Liver (tissue), 9 donors: Measurements from ENCODE around the gene SNX19. TPM values are rescaled to one million over a fixed set of nuclear protein-coding genes. Genes with fewer than 3 reads are reported as not detected.

ENCODE experiments used
- DNase-seq: peaks from one replicate; pipeline ENCODE4 v3.0.0-alpha.2; 2017; ENCODE audit warnings: low spot score
- H3K27ac ChIP-seq, 2 donors: one replicate each; pipeline ENCODE4 v1.7.0; 2013; ENCODE audit warnings: inconsistent platforms in 2 of 2, low read length in 2 of 2, control low read depth in 1 of 2, low read depth in 1 of 2, mild to moderate bottlenecking in 1 of 2
- H3K27me3 ChIP-seq, 4 donors: one replicate each; pipeline versions ENCODE4 v1.6.1 to v1.7.0; 2013; ENCODE audit warnings: low read length in 3 of 4, inconsistent platforms in 1 of 4, mild to moderate bottlenecking in 1 of 4, moderate library complexity in 1 of 4; ENCODE audit not compliant: control insufficient read depth in 4 of 4, insufficient read depth in 4 of 4
- H3K36me3 ChIP-seq, 4 donors: one replicate each; pipeline versions ENCODE4 v1.6.1 to v1.7.0; 2013; ENCODE audit warnings: low read length in 3 of 4, mild to moderate bottlenecking in 3 of 4, low read depth in 1 of 4, moderate library complexity in 1 of 4; ENCODE audit not compliant: control insufficient read depth in 4 of 4, insufficient read depth in 3 of 4
- H3K4me1 ChIP-seq, 4 donors: one replicate each; pipeline versions ENCODE4 v1.6.1 to v1.7.0; 2013; ENCODE audit warnings: low read length in 3 of 4, mild to moderate bottlenecking in 3 of 4, moderate library complexity in 1 of 4; ENCODE audit not compliant: control insufficient read depth in 4 of 4, insufficient read depth in 4 of 4
- H3K4me3 ChIP-seq, 3 donors: one replicate each; pipeline versions ENCODE4 v1.6.1 to v1.7.0; 2013; ENCODE audit warnings: low read length in 3 of 3, control low read depth in 1 of 3, low read depth in 1 of 3, mild to moderate bottlenecking in 1 of 3
- H3K9ac ChIP-seq, 2 donors: one replicate each; pipeline ENCODE4 v1.7.0; 2013; ENCODE audit warnings: low read length in 2 of 2, mild to moderate bottlenecking in 2 of 2, moderate library complexity in 2 of 2, control low read depth in 1 of 2, low read depth in 1 of 2
- H3K9me3 ChIP-seq, 4 donors: one replicate each; pipeline versions ENCODE4 v1.6.1 to v1.7.0; 2013; ENCODE audit warnings: low read length in 3 of 4; ENCODE audit not compliant: control insufficient read depth in 4 of 4
- EGR1 ChIP-seq, 2 donors: IDR thresholded peaks; 2 replicates each; pipeline ENCODE4 v1.6.1; 2016 to 2018; ENCODE audit warnings: antibody characterized with exemption in 2 of 2, low read depth in 2 of 2
- FOXA1 ChIP-seq: IDR thresholded peaks from 2 replicates; pipeline ENCODE4 v1.6.1; 2016; ENCODE audit warnings: antibody characterized with exemption
- FOXA2 ChIP-seq: IDR thresholded peaks from 2 replicates; pipeline ENCODE4 v1.6.1; 2016; ENCODE audit warnings: antibody characterized with exemption
- GABPA ChIP-seq, 2 donors: IDR thresholded peaks in 1 of 2; conservative IDR thresholded peaks in 1 of 2; 2 replicates each; pipeline ENCODE4 v1.6.1; 2016; ENCODE audit warnings: antibody characterized with exemption in 2 of 2, mild to moderate bottlenecking in 1 of 2, moderate library complexity in 1 of 2
- HNF4A ChIP-seq, 2 donors: conservative IDR thresholded peaks; 2 replicates each; pipeline ENCODE4 v1.6.1; 2016; ENCODE audit warnings: antibody characterized with exemption in 2 of 2, mild to moderate bottlenecking in 2 of 2
- HNF4G ChIP-seq: IDR thresholded peaks from 2 replicates; pipeline ENCODE4 v1.6.1; 2016; ENCODE audit warnings: antibody characterized with exemption
- JUND ChIP-seq, 2 donors: IDR thresholded peaks; 2 replicates each; pipeline ENCODE4 v1.6.1; 2016; ENCODE audit warnings: antibody characterized with exemption in 2 of 2
- NR2F2 ChIP-seq: IDR thresholded peaks from 2 replicates; pipeline ENCODE4 v1.6.1; 2016; ENCODE audit warnings: antibody characterized with exemption
- RAD21 ChIP-seq, 2 donors: IDR thresholded peaks; 2 replicates each; pipeline ENCODE4 v1.6.1; 2016; ENCODE audit warnings: antibody characterized with exemption in 2 of 2, mild to moderate bottlenecking in 2 of 2
- RXRA ChIP-seq, 2 donors: IDR thresholded peaks; 2 replicates each; pipeline ENCODE4 v1.6.1; 2017 to 2018; ENCODE audit warnings: antibody characterized with exemption in 2 of 2, mild to moderate bottlenecking in 1 of 2
- SP1 ChIP-seq: IDR thresholded peaks from 2 replicates; pipeline ENCODE4 v1.6.1; 2018; ENCODE audit warnings: antibody characterized with exemption, mild to moderate bottlenecking
- YY1 ChIP-seq: IDR thresholded peaks from 2 replicates; pipeline ENCODE4 v1.6.1; 2016; ENCODE audit warnings: antibody characterized with exemption, mild to moderate bottlenecking
- WGBS: extraction: QIAGEN DNeasy Blood & Tissue Kit; methylation state at CpG from one replicate; pipeline ENCODE4 v1.1.7; 2013; 5-methylcytosine and 5-hydroxymethylcytosine counted together
- polyA plus RNA-seq, 2 donors: library from polyadenylated mRNA; stranded (reverse) in 1 of 2; unstranded in 1 of 2; fragments of 200-250 nt in 1 of 2; fragments of >200 nt in 1 of 2; fragmentation: Nextera tagmentation in 1 of 2; extraction: Ambion mirVana in 1 of 2; gene quantifications; one replicate each; pipeline versions ENCODE4 v1.2.1 to v1.2.3, GENCODE V29; 2013 to 2015
- total RNA-seq, 2 donors: library from RNA; depleted of rRNA; stranded (reverse); fragments of >200 nt; gene quantifications; one replicate each; pipeline ENCODE4 v1.2.3, GENCODE V29; 2014
- TF ChIP-seq, protein P1 (sequence below): IDR thresholded peaks from 2 replicates; pipeline ENCODE4 v1.6.1; 2016; ENCODE audit warnings: antibody characterized with exemption, mild to moderate bottlenecking
- TF ChIP-seq, protein P2 (sequence below): fragments of 150-350 bp; IDR thresholded peaks from 2 replicates; pipeline ENCODE4 v1.5.1; 2017; ENCODE audit warnings: improper control_type of control experiment, low read depth, low read length; ENCODE audit not compliant: missing input control
- TF ChIP-seq, protein P3 (sequence below): IDR thresholded peaks from 2 replicates; pipeline ENCODE4 v1.6.1; 2016; ENCODE audit warnings: antibody characterized with exemption
- TF ChIP-seq, protein P4 (sequence below): IDR thresholded peaks from 2 replicates; pipeline ENCODE4 v1.6.1; 2016; ENCODE audit warnings: antibody characterized with exemption
- donor health status: healthy.
- donor health status: healthy.
- donor health status: healthy.
- donor health status: healthy.
- donor health status: healthy.

The SNX19 gene
- total and polyA plus RNA-seq, 4 donors, result 16.5 to 94.5 (median 32.7) TPM

DNA sequence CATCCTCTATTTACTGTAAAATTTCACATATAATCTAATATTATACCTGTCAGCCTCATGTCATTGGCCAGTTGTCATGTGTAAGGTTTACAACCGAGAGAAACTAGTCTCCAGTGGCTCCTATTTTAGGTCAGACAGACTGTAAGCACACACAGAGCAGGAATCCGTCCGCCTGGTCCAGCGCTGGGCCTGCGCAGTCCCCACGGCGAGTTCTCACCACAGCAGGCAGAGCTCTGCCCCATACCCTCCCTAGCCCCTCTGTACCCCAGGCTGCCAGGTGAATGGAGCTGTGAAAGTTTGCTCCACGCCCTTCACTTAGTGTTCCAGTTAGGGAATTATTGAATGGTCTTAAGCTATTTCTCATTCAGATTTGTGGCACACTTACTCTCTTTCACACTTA, 63.7 kb downstream of the SNX19 start:
- H3K9ac ChIP-seq, result no peak overlapping the region
- no peaks in the 10 kb centered on the region for H3K9me3 ChIP-seq
- 80% methylated on average over 8 of the region's 8 CpGs for WGBS
- no peak for DNase-seq
- no peaks in the 10 kb centered on the region for H3K36me3 ChIP-seq
- no peak overlapping the region for H3K27ac ChIP-seq
- peaks cover 0 to 7% (median 2%) of the 10 kb centered on the region in 4 donors for H3K27me3 ChIP-seq
- H3K4me1 ChIP-seq, result no peaks in the 10 kb centered on the region
- no peak for TF ChIP-seq RXRA (IDR thresholded peaks at IDR 0.05)
- no peak for TF ChIP-seq EGR1 (IDR thresholded peaks at IDR 0.05; ENCODE audit: low read depth in 2 of 2)
- TF ChIP-seq, protein P1, sequence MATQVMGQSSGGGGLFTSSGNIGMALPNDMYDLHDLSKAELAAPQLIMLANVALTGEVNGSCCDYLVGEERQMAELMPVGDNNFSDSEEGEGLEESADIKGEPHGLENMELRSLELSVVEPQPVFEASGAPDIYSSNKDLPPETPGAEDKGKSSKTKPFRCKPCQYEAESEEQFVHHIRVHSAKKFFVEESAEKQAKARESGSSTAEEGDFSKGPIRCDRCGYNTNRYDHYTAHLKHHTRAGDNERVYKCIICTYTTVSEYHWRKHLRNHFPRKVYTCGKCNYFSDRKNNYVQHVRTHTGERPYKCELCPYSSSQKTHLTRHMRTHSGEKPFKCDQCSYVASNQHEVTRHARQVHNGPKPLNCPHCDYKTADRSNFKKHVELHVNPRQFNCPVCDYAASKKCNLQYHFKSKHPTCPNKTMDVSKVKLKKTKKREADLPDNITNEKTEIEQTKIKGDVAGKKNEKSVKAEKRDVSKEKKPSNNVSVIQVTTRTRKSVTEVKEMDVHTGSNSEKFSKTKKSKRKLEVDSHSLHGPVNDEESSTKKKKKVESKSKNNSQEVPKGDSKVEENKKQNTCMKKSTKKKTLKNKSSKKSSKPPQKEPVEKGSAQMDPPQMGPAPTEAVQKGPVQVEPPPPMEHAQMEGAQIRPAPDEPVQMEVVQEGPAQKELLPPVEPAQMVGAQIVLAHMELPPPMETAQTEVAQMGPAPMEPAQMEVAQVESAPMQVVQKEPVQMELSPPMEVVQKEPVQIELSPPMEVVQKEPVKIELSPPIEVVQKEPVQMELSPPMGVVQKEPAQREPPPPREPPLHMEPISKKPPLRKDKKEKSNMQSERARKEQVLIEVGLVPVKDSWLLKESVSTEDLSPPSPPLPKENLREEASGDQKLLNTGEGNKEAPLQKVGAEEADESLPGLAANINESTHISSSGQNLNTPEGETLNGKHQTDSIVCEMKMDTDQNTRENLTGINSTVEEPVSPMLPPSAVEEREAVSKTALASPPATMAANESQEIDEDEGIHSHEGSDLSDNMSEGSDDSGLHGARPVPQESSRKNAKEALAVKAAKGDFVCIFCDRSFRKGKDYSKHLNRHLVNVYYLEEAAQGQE, result no peak
- TF ChIP-seq FOXA2, result no peak
- TF ChIP-seq SP1, result no peak
- no peak for TF ChIP-seq YY1
- no peak for TF ChIP-seq JUND (IDR thresholded peaks at IDR 0.05)
- TF ChIP-seq, protein P2, sequence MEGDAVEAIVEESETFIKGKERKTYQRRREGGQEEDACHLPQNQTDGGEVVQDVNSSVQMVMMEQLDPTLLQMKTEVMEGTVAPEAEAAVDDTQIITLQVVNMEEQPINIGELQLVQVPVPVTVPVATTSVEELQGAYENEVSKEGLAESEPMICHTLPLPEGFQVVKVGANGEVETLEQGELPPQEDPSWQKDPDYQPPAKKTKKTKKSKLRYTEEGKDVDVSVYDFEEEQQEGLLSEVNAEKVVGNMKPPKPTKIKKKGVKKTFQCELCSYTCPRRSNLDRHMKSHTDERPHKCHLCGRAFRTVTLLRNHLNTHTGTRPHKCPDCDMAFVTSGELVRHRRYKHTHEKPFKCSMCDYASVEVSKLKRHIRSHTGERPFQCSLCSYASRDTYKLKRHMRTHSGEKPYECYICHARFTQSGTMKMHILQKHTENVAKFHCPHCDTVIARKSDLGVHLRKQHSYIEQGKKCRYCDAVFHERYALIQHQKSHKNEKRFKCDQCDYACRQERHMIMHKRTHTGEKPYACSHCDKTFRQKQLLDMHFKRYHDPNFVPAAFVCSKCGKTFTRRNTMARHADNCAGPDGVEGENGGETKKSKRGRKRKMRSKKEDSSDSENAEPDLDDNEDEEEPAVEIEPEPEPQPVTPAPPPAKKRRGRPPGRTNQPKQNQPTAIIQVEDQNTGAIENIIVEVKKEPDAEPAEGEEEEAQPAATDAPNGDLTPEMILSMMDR, result no peak
- TF ChIP-seq HNF4A (conservative IDR thresholded peaks at IDR 0.05), result no peak
- TF ChIP-seq NR2F2, result no peak
- TF ChIP-seq, protein P3, sequence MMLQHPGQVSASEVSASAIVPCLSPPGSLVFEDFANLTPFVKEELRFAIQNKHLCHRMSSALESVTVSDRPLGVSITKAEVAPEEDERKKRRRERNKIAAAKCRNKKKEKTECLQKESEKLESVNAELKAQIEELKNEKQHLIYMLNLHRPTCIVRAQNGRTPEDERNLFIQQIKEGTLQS, result no peak
- no peak for TF ChIP-seq GABPA (IDR thresholded peaks at IDR 0.05 in 1 of 2, conservative IDR thresholded peaks at IDR 0.05 in 1 of 2)
- no peak for TF ChIP-seq RAD21 (IDR thresholded peaks at IDR 0.05)
- TF ChIP-seq, protein P4, sequence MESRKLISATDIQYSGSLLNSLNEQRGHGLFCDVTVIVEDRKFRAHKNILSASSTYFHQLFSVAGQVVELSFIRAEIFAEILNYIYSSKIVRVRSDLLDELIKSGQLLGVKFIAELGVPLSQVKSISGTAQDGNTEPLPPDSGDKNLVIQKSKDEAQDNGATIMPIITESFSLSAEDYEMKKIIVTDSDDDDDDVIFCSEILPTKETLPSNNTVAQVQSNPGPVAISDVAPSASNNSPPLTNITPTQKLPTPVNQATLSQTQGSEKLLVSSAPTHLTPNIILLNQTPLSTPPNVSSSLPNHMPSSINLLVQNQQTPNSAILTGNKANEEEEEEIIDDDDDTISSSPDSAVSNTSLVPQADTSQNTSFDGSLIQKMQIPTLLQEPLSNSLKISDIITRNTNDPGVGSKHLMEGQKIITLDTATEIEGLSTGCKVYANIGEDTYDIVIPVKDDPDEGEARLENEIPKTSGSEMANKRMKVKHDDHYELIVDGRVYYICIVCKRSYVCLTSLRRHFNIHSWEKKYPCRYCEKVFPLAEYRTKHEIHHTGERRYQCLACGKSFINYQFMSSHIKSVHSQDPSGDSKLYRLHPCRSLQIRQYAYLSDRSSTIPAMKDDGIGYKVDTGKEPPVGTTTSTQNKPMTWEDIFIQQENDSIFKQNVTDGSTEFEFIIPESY, result no peak
- TF ChIP-seq HNF4G, result no peak
- no peak overlapping the region for H3K4me3 ChIP-seq

DNA sequence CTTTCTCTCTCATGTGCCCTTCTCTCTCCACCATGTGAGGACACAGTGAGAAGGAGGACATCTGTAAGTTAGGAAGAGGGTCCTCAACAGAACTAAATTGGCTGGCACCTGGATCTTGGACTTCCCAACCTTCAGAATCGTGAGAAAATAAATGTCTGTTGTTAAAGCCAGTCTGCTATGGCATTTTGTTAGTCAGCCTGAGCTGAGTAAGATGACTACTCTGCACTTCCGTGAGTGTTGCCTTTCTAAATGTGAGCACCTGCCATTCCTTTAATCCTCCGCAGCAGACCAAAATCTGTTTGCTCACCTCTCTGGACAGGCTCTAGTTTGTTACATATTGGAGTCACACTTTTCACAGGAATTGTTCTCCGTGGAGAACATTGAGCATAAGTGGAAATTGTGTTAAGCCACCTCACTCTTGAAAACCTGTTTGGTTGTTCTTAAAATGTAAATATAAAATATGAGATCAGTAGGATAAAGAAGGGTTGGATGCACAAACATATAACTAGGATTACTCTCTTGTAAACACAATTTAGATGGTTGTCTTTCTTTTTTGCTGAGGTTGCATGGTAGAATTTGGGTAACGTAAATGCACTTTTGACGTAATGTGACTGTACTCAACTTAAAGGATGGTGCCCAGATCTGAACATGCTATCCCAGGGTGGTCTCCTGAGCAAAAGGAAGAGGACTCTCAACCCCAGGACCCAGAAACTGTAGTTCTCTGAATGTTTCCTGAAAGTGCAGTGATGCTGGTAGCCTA, 65.9 kb downstream of the SNX19 start:
- Histone ChIP-seq H3K27me3 (peaks cover 0 to 7% (median 2%) of the 10 kb centered on the region in 4 donors), H3K27ac (no peak overlapping the region), H3K9ac (no peak overlapping the region), H3K4me3 (no peak overlapping the region), H3K9me3 (no peaks in the 10 kb centered on the region), H3K36me3 (no peaks in the 10 kb centered on the region), H3K4me1 (no peaks in the 10 kb centered on the region)
- 84% methylated on average over 6 of the region's 6 CpGs for WGBS
- no peak for DNase-seq
- TF ChIP-seq EGR1 (IDR thresholded peaks at IDR 0.05; ENCODE audit: low read depth in 2 of 2) (no peak), HNF4G (no peak), HNF4A (conservative IDR thresholded peaks at IDR 0.05) (no peak), FOXA2 (no peak), FOXA1 (no peak), SP1 (no peak), GABPA (IDR thresholded peaks at IDR 0.05 in 1 of 2, conservative IDR thresholded peaks at IDR 0.05 in 1 of 2) (no peak), YY1 (no peak)
- TF ChIP-seq, protein P3, result no peak
- TF ChIP-seq, protein P2, result no peak
